K562 (cell line): ENCODE data around the gene TMEFF1.

Experiments used
- CTCF ChIP-seq, 3 experiments: IDR thresholded peaks in 2 of 3; conservative IDR thresholded peaks in 1 of 3; 2 replicates each; pipeline ENCODE4 v1.5.1; 2011 to 2012; ENCODE audit warnings: low read length in 3 of 3, mild to moderate bottlenecking in 3 of 3, control low read depth in 2 of 3, improper control_type of control experiment in 1 of 3, inconsistent platforms in 1 of 3, low read depth in 1 of 3, mixed read lengths in 1 of 3, moderate library complexity in 1 of 3; ENCODE audit not compliant: insufficient read depth in 2 of 3
- TFE3 ChIP-seq: fragments of 450-650 bp; formaldehyde crosslinking; IDR thresholded peaks from 2 replicates; pipeline ENCODE4 v1.4.0; 2020; ENCODE audit warnings: mild to moderate bottlenecking, mixed read lengths

- TF ChIP-seq CTCF (IDR thresholded peaks at IDR 0.05 in 2 of 3, conservative IDR thresholded peaks at IDR 0.05 in 1 of 3; ENCODE audit: insufficient read depth in 2 of 3, low read depth in 1 of 3, low read length in 3 of 3) (peak; percentile 65 to 87 (median 71)), TFE3 (no peak)
These were observed 122.6 kb downstream of the TMEFF1 start for GRCh38 chr9:100595391-100596199.
